Stomach (tissue), 9 donors: ENCODE measurements around the gene RHOJ. TPM values are rescaled to one million over a fixed set of nuclear protein-coding genes. Genes with fewer than 3 reads are reported as not detected.
A peak's percentile ranks its signal among the peaks of the same experiment; 100 is the strongest.
"Not testable (repeated sequence)": the region's sequence is repeated elsewhere in the genome, so short reads cannot be mapped to it uniquely, and the experiment has no call there.

Experiments used
- DNase-seq, 2 donors: peaks; one replicate each; pipeline versions ENCODE4 v3.0.0 to v3.0.0-alpha.2; 2013 to 2019
- H3K27ac ChIP-seq, 5 donors: fragments of 200-600 bp in 4 of 5; sonication (generic) in 4 of 5; one replicate each; pipeline ENCODE4 v1.5.1; 2013 to 2019; ENCODE audit warnings: mild to moderate bottlenecking in 1 of 5, moderate library complexity in 1 of 5
- H3K27me3 ChIP-seq, 3 donors: fragments of 200-600 bp; sonication (generic); one replicate each; pipeline ENCODE4 v1.5.1; 2017 to 2019; ENCODE audit warnings: mixed run types in 1 of 3
- H3K36me3 ChIP-seq, 4 donors: fragments of 200-600 bp; sonication (generic); 1 replicate in 3 of 4; 2 replicates in 1 of 4; pipeline ENCODE4 v1.5.1; 2016 to 2019
- H3K4me1 ChIP-seq, 4 donors: fragments of 200-600 bp; sonication (generic); one replicate each; pipeline ENCODE4 v1.5.1; 2016 to 2019
- H3K4me3 ChIP-seq, 4 donors: fragments of 200-600 bp; sonication (generic) in 3 of 4; one replicate each; pipeline ENCODE4 v1.5.1; 2016 to 2019; ENCODE audit warnings: mild to moderate bottlenecking in 1 of 4
- H3K9me3 ChIP-seq, 4 donors: fragments of 200-600 bp; sonication (generic); one replicate each; pipeline ENCODE4 v1.5.1; 2016 to 2019
- EP300 ChIP-seq: sonication (generic); formaldehyde crosslinking; IDR thresholded peaks from one replicate; pipeline ENCODE4 v1.6.1; 2017; ENCODE audit warnings: antibody characterized with exemption
- POLR2A ChIP-seq, 4 donors: fragments of 450-650 bp; IDR thresholded peaks; one replicate each; pipeline ENCODE4 v1.6.1; 2016; ENCODE audit warnings: antibody characterized with exemption in 4 of 4, control low read depth in 2 of 4, mild to moderate bottlenecking in 1 of 4, moderate library complexity in 1 of 4
- POLR2AphosphoS5 ChIP-seq, 3 donors: sonication (generic); formaldehyde crosslinking; IDR thresholded peaks; one replicate each; pipeline ENCODE4 v1.6.1; 2016; ENCODE audit warnings: antibody characterized with exemption in 3 of 3
- WGBS, 5 donors: extraction: QIAGEN DNeasy Blood & Tissue Kit in 3 of 5; methylation state at CpG; one replicate each; pipeline versions ENCODE4 v1.1.5 to v1.1.7; 2013 to 2018; 5-methylcytosine and 5-hydroxymethylcytosine counted together
- intact Hi-C: fragments of 100-400 bp; cut with DNase I; formaldehyde crosslinking; loops from one replicate; pipeline ENCODE4 v1.15.1; 2023; ENCODE audit warnings: low total_unique reads
- polyA plus RNA-seq, 3 donors: library from polyadenylated mRNA; stranded (reverse); fragments of 200-250 nt; gene quantifications; one replicate each; pipeline ENCODE4 v1.2.3, GENCODE V29; 2013
- total RNA-seq, 5 donors: library from RNA; depleted of rRNA; stranded (reverse); fragments of >200 nt; gene quantifications; one replicate each; pipeline versions ENCODE4 v1.1.0 to v1.2.3, GENCODE V29; 2014 to 2016
- TF ChIP-seq, protein P1 (sequence below), 7 experiments: fragments of 450-650 bp in 4 of 7; fragments of 200-600 bp in 3 of 7; sonication (generic) in 3 of 7; IDR thresholded peaks; one replicate each; pipeline ENCODE4 v1.5.1; 2016 to 2019; ENCODE audit warnings: antibody characterized with exemption in 7 of 7, control low read depth in 2 of 7, mild to moderate bottlenecking in 1 of 7
- donor health status: healthy with polysubstance abuse.
- donor health status: Bipolar disorder and iron deficiency.
- donor health status: healthy.

Gene RHOJ
- total and polyA plus RNA-seq, 8 donors: 2.2 to 18.5 (median 6.5) TPM

DNA sequence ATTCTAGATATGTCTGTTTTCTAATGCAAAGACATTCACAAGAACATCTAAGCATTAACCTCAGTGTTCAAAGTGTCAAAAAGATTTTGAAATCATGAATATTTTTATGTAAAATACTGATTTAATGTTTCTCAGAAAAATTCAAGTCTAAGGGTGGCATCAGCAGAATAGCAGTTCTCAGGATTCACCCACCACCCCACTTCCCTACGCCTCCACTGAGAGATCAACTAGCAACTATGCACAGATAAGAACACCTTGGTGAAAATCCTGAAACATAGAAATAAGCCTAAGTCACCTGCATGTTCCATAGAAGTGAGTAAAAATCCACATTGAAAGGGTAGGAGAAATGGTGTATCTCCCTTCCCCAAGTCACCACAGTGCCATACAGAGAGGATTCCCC is 40.9 kb upstream of the RHOJ start:
- WGBS, 5 donors: 84 to 96% (median 92%) methylated on average over 1 of the region's 1 CpG
- Histone ChIP-seq H3K27me3 (no peaks in the 10 kb centered on the region), H3K9me3 (peaks cover 0 to 18% (median 8%) of the 10 kb centered on the region in 4 donors), H3K4me3 (no peak overlapping the region), H3K36me3 (no peaks in the 10 kb centered on the region), H3K27ac (no peak overlapping the region), H3K4me1 (no peaks in the 10 kb centered on the region)
- TF ChIP-seq POLR2AphosphoS5 (IDR thresholded peaks at IDR 0.05): no peak
- no peak for TF ChIP-seq POLR2A (IDR thresholded peaks at IDR 0.05)
- TF ChIP-seq, protein P1, sequence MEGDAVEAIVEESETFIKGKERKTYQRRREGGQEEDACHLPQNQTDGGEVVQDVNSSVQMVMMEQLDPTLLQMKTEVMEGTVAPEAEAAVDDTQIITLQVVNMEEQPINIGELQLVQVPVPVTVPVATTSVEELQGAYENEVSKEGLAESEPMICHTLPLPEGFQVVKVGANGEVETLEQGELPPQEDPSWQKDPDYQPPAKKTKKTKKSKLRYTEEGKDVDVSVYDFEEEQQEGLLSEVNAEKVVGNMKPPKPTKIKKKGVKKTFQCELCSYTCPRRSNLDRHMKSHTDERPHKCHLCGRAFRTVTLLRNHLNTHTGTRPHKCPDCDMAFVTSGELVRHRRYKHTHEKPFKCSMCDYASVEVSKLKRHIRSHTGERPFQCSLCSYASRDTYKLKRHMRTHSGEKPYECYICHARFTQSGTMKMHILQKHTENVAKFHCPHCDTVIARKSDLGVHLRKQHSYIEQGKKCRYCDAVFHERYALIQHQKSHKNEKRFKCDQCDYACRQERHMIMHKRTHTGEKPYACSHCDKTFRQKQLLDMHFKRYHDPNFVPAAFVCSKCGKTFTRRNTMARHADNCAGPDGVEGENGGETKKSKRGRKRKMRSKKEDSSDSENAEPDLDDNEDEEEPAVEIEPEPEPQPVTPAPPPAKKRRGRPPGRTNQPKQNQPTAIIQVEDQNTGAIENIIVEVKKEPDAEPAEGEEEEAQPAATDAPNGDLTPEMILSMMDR (IDR thresholded peaks at IDR 0.05): no peak
- TF ChIP-seq EP300: no peak
- no peak for DNase-seq
- intact Hi-C loops: no loop called here

DNA sequence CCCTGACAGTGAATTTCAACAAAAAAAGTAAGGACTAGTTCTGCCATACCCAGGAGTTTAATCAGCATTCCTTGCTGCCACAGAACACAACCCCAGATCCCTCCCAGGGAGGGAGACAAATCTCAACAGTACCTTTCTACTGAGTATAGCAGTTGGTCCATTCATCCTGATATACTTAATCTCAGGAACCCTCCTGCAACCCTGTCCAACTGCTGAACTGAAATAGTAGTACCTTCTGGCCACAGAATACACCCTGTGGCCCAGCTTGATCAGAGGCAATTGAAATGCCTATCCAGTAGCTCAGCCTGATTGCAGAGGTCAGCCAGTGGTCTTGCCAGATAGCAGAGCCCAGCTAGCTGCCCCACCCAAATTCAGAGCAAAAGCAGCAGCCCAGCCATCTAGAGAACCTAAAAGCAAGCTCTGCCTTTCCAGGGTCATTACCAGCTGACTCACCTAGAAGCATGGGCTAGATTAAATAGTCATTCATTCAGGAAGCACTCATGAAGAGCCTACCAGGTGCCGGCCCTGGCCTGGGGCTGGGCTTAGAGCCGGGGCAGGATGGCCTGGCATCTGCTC is 40.0 kb upstream of the RHOJ start:
- Histone ChIP-seq H3K36me3 (no peaks in the 10 kb centered on the region), H3K27me3 (no peaks in the 10 kb centered on the region), H3K4me3 (no peak overlapping the region), H3K4me1 (no peaks in the 10 kb centered on the region), H3K9me3 (peaks cover 0 to 21% (median 10%) of the 10 kb centered on the region in 4 donors), H3K27ac (no peak overlapping the region)
- no peak for DNase-seq
- WGBS, 5 donors: 79 to 97% (median 87%) methylated on average over 2 of the region's 2 CpGs
- intact Hi-C loops: no loop called here
- no peak for TF ChIP-seq POLR2A (IDR thresholded peaks at IDR 0.05)
- no peak for TF ChIP-seq POLR2AphosphoS5 (IDR thresholded peaks at IDR 0.05)
- no peak for TF ChIP-seq EP300
- TF ChIP-seq, protein P1 (IDR thresholded peaks at IDR 0.05): no peak

DNA sequence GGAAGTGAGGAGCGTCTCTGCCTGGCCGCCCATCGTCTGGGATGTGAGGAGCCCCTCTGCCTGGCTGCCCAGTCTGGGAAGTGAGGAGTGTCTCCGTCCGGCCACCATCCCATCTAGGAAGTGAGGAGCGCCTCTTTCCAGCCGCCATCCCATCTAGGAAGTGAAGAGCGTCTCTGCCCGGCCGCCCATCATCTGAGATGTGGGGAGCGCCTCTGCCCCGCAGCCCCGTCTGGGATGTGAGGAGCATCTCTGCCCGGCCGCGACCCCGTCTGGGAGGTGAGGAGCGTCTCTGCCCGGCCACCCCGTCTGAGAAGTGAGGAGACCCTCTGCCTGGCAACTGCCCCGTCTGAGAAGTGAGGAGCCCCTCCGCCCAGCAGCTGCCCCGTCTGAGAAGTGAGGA is 39.0 kb upstream of the RHOJ start:
- H3K27me3 ChIP-seq, H3K4me3 ChIP-seq, H3K4me1 ChIP-seq, DNase-seq, intact Hi-C loops, H3K27ac ChIP-seq, H3K36me3 ChIP-seq: not testable (repeated sequence)
- H3K9me3 ChIP-seq: peaks cover 0 to 21% (median 10%) of the 10 kb centered on the region in 4 donors
- 98 to 100% (median 98%) methylated on average over 5 to 21 of the region's 23 CpGs for WGBS, 5 donors

DNA sequence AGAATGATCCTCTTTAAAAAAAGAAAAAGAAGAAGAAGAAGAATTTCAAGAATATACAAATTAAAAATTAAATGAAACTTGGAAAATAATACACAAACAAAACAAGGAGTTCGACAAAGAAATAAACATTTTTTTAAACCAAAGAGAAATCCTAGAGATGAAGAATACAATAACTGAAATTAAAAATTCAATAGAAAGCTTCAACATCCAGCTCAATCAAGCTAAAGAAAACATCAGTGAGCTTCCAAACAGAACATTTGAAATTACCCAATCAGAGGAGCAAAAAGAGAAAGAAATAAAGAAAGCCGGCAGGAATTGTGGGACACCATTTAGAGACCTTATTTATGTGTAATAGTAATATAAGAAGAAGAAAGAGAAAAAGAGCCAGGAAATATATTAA is 37.2 kb upstream of the RHOJ start:
- Histone ChIP-seq H3K36me3 (no peaks in the 10 kb centered on the region), H3K27me3 (no peaks in the 10 kb centered on the region), H3K4me1 (no peaks in the 10 kb centered on the region), H3K4me3 (no peak overlapping the region), H3K9me3 (peaks cover 0 to 21% (median 10%) of the 10 kb centered on the region in 4 donors), H3K27ac (no peak overlapping the region)
- intact Hi-C loops: no loop called here
- no peak for DNase-seq
- no peak for TF ChIP-seq POLR2A (IDR thresholded peaks at IDR 0.05)
- TF ChIP-seq POLR2AphosphoS5 (IDR thresholded peaks at IDR 0.05): no peak
- TF ChIP-seq, protein P1 (IDR thresholded peaks at IDR 0.05): no peak
- no peak for TF ChIP-seq EP300
- WGBS, 5 donors: 94 to 97% (median 96%) methylated on average over 2 of the region's 2 CpGs

DNA sequence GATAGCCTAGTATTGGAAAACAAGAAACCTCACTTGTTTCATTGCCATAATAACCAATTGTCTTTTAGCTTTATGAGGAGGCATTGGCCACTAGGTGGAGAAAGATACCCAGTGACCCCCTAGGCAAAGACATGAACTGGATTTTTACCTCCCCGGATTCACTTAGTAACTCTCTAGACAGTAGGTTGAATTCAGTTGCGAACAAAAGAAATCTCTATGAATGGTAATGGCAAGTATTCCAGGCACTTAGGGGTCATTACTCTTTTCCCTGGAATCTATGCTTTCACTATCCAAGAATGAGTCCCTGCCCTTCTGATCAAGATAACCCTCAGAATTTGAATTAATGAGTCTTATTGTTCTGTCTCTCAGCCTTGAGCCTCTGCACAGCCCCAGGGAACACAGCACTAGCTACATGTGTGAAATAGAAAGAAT is 29.5 kb upstream of the RHOJ start:
- TF ChIP-seq, protein P1 (IDR thresholded peaks at IDR 0.05): peak in 3 of 7 experiments; percentile 23 to 48 (median 34)
- no peak for TF ChIP-seq POLR2A (IDR thresholded peaks at IDR 0.05)
- no peaks in the 10 kb centered on the region for H3K36me3 ChIP-seq
- intact Hi-C loops: loop anchor here (10.0 kb wide), 1 partner anchor 100 kb away; no protein-coding TSS in a partner anchor
- peak in 1 of 2 donors; percentile 66 for DNase-seq
- 22 to 41% (median 34%) methylated on average over 2 of the region's 2 CpGs for WGBS, 5 donors
- H3K27ac ChIP-seq: no peak overlapping the region
- H3K9me3 ChIP-seq: no peaks in the 10 kb centered on the region
- H3K27me3 ChIP-seq: no peaks in the 10 kb centered on the region
- H3K4me1 ChIP-seq: peaks cover 0 to 19% (median 0%) of the 10 kb centered on the region in 4 donors
- H3K4me3 ChIP-seq: no peak overlapping the region
